Measurements from ENCODE around the gene KSR1. TPM values are rescaled to one million over a fixed set of nuclear protein-coding genes. Genes with fewer than 3 reads are reported as not detected.

KSR1 gene
- total RNA-seq, 4 donors from 2014 or later, result 10.4 to 17.7 (median 13.2) TPM

DNA sequence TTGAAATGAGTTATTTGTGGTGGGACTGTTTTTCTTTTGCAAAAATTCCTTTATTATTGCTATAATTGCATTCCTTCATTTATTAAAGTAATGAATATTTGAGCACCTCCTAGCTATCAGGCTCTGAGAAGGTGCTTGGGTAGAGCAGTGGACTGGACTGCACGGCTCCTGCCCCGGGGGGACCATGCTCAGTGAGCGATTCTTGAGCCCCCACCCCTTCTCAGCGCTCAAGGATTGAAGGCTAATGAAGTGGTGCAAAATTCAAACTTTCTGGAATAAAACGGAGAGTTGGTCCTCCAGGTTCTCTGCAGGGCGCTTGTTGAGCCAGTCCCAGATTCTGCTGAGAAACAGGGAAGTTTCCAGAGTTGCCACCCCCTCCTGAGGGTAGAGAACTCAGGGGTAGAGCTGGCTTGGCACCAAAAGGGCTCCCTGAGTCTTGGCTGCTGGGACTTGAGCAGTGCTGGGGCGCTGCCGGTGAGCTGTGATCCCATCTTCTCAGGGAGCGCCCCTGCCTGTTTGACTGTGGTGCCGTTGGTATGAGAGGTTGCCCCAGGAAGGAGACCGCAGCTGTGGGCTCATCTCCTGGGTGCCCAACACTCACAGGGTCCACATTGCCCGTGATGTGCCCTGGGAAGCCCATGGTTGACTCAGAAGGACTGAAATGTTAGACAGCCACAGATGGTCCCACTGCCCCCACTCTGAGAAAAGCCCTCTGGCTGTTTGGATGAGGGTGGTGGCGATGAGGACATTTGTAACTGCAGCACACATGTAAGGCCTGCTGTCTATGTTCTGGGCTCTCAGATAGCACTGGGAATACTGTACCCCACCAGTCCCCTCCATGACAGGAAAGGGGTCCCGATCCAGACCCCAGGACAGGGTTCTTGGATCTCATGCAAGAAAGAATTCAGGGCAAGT, 20.0 kb downstream of the KSR1 start:
- in situ Hi-C loops (cut with MboI; ENCODE audit: low sequenced_read_pairs in 4 of 4) (loop anchor here in 1 of 4 donors (25.0 kb wide), 2 partner anchors 111 to 239 kb away; no protein-coding TSS in a partner anchor), intact Hi-C loops (cut with DNase I; ENCODE audit: low total_unique reads) (no loop called here)
- no peaks in the 10 kb centered on the region for H3K27me3 ChIP-seq
- no peak for DNase-seq
- ATAC-seq, result no peak
- no peak overlapping the region for H3K4me3 ChIP-seq
- H3K4me1 ChIP-seq, result peaks cover 0 to 6% of the 10 kb centered on the region in 2 donors
- no peak for TF ChIP-seq POLR2A (IDR thresholded peaks at IDR 0.05)
- TF ChIP-seq CTCF (IDR thresholded peaks at IDR 0.05 in 4 of 5, conservative IDR thresholded peaks at IDR 0.05 in 1 of 5), result no peak
- no peaks in the 10 kb centered on the region for H3K9me3 ChIP-seq
- H3K36me3 ChIP-seq, result no peaks in the 10 kb centered on the region
- no peak overlapping the region for H3K27ac ChIP-seq

- Histone ChIP-seq H3K27ac (no peak overlapping the region), H3K9me3 (no peaks in the 10 kb centered on the region), H3K4me1 (peaks cover 0 to 6% of the 10 kb centered on the region in 2 donors), H3K4me3 (no peak overlapping the region), H3K36me3 (no peaks in the 10 kb centered on the region), H3K27me3 (no peaks in the 10 kb centered on the region)
- ATAC-seq, result no peak
- in situ Hi-C loops (cut with MboI; ENCODE audit: low sequenced_read_pairs in 4 of 4) (loop anchor here in 1 of 4 donors (25.0 kb wide), 2 partner anchors 110 to 240 kb away; no protein-coding TSS in a partner anchor), intact Hi-C loops (cut with DNase I; ENCODE audit: low total_unique reads) (no loop called here)
- TF ChIP-seq CTCF (IDR thresholded peaks at IDR 0.05 in 4 of 5, conservative IDR thresholded peaks at IDR 0.05 in 1 of 5) (no peak), POLR2A (IDR thresholded peaks at IDR 0.05) (no peak)
- DNase-seq, result no peak
These were observed 21.0 kb downstream of the KSR1 start for GRCh38 chr17:27477050-27477888.

- Histone ChIP-seq H3K36me3 (no peaks in the 10 kb centered on the region), H3K27me3 (no peaks in the 10 kb centered on the region), H3K27ac (no peak overlapping the region), H3K4me3 (no peak overlapping the region), H3K4me1 (peaks cover 0 to 6% of the 10 kb centered on the region in 2 donors), H3K9me3 (no peaks in the 10 kb centered on the region)
- DNase-seq (no peak), ATAC-seq (no peak)
- in situ Hi-C loops (cut with MboI; ENCODE audit: low sequenced_read_pairs in 4 of 4) (loop anchor here in 1 of 4 donors (25.0 kb wide), 2 partner anchors 109 to 241 kb away; no protein-coding TSS in a partner anchor), intact Hi-C loops (cut with DNase I; ENCODE audit: low total_unique reads) (no loop called here)
- TF ChIP-seq CTCF (IDR thresholded peaks at IDR 0.05 in 4 of 5, conservative IDR thresholded peaks at IDR 0.05 in 1 of 5) (no peak), POLR2A (IDR thresholded peaks at IDR 0.05) (no peak)
These were observed 21.9 kb downstream of the KSR1 start for GRCh38 chr17:27477971-27478684.

GRCh38 chr17:27478901-27479538, 22.8 kb downstream of the KSR1 start:
- no peaks in the 10 kb centered on the region for H3K27me3 ChIP-seq
- H3K36me3 ChIP-seq, result no peaks in the 10 kb centered on the region
- in situ Hi-C loops (cut with MboI; ENCODE audit: low sequenced_read_pairs in 4 of 4) (loop anchor here in 1 of 4 donors (25.0 kb wide), 2 partner anchors 108 to 242 kb away; no protein-coding TSS in a partner anchor), intact Hi-C loops (cut with DNase I; ENCODE audit: low total_unique reads) (no loop called here)
- TF ChIP-seq CTCF (IDR thresholded peaks at IDR 0.05 in 4 of 5, conservative IDR thresholded peaks at IDR 0.05 in 1 of 5) (no peak), POLR2A (IDR thresholded peaks at IDR 0.05) (no peak)
- no peak overlapping the region for H3K4me3 ChIP-seq
- ATAC-seq (no peak), DNase-seq (no peak)
- H3K27ac ChIP-seq, result no peak overlapping the region
- no peaks in the 10 kb centered on the region for H3K9me3 ChIP-seq
- peaks cover 0 to 6% of the 10 kb centered on the region in 2 donors for H3K4me1 ChIP-seq

Data from gastrocnemius medialis (tissue), 4 donors.